Measurements from ENCODE around the gene CD3E.

DNA sequence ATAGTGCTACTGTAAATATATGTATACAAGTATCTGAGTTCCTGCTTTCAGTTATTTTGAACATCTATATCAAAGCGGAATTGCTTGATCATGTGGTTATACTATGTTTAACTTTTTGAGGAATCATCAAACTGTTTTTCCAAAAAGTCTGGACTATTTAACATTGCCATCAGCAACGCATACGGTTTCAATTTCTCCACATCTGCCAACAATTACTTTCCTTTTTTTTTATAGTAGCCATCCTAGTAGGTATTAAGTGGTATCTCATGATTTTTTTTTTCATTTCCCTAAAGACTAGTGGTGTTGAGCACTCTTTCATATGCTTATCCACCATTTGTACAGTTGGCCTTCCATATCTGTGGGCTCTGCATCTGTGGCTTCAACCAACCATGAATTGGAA, 53.5 kb downstream of the CD3E start:
- TF ChIP-seq GTF2F1 (IDR thresholded peaks at IDR 0.05; ENCODE audit: borderline replicate concordance, low read depth, low read length) (no peak), SP1 (IDR thresholded peaks at IDR 0.05; ENCODE audit: low read depth, low read length) (no peak)

Data from H1 (cell line).